HG03095 (cell line): ENCODE results near the gene B3GNT9.

ENCODE experiments used
- ATAC-seq: cut with Tn5 transposase; IDR thresholded peaks from one replicate; pipeline ENCODE4 v1.9.1; 2021; ENCODE audit warnings: moderate library complexity; ENCODE audit not compliant: unreplicated experiment

The B3GNT9 gene

GRCh38 chr16:67169642-67170167 lies 18.9 kb upstream of the B3GNT9 start:
- no peak for ATAC-seq

GRCh38 chr16:67169011-67169451 lies 18.2 kb upstream of the B3GNT9 start:
- no peak for ATAC-seq

GRCh38 chr16:67167588-67167987 lies 16.8 kb upstream of the B3GNT9 start:
- ATAC-seq = no peak

GRCh38 chr16:67166598-67167168 lies 15.9 kb upstream of the B3GNT9 start:
- ATAC-seq = no peak

DNA sequence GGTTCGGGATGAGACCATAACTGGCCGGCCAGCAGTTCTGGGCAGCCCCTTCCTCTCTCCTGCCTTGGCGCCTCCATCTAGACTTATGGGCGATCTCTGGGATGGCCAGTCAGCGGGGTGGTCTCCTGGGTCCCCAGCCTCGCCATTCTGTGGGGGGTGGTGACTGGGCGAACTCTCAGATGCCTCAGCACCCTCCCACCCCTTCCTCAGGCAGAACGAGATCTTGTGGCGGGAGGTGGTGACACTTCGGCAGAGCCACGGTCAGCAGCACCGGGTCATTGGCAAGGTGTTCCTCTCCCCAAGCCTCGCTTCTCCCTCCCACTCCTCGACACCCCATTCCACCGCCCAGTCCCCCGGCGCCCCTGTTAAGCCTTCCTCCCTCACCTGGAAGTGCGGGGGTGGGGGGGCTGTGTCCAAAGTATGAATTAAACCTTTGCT lies 15.3 kb upstream of the B3GNT9 start:
- no peak for ATAC-seq

DNA sequence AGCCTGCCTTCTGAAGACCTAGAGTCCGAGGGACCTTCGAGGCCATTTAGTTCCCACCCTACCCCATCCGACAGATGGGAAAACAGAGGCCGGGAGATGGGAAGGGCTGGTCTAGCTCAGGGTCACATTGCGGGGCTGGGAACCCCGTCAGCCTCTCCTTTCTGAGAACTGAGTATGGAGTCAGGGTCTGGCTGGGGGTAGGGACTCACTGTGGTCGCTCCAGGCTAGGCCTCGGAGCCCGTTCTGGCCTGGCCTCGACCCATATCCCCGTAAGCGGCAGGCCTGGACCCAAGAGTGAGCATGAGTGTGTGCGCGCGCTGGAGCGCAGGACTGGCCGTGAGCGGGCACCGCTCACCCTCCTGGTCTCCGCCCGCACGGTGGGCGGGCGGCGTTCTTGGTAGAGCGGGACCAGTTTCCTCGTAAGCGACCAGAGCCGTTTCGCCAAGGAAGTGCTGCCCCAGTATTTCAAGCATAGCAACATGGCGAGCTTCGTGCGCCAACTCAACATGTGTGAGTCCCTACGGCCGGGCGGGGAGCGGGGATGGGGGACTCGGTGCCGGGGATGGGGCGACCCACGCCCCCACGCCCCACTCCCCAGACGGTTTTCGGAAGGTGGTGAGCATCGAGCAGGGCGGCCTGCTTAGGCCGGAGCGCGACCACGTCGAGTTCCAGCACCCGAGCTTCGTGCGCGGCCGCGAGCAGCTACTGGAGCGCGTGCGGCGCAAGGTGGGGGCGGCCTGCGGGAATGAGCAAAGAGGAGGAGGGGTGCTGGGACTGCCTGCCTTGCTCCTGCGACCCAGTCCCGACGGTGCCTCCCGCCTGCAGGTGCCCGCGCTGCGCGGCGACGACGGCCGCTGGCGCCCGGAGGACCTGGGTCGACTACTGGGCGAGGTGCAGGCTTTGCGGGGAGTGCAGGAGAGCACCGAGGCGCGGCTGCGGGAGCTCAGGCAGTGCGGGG lies 14.6 kb upstream of the B3GNT9 start:
- no peak for ATAC-seq

DNA sequence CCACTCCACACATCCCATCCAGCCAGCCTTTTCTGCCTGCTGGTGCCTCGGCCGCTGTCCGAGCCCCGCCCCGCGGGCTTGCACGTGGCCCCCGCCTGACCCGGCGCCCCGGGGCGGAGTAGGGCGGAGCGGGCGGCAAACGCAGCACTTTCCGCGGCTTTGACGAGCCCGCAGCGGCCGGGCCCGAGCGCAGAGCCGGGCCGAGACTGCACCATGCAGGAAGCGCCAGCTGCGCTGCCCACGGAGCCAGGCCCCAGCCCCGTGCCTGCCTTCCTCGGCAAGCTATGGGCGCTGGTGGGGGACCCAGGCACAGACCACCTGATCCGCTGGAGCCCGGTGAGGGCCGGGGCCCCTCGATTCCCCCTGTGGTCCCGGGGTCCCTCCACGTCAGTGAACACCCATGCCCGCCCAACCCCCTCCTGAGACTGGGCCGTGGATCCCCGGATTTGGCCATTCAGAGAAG lies 13.8 kb upstream of the B3GNT9 start, which contains the start of gene HSF4:
HSF4 (plus strand) TSS at position 147 of the 463 bp plus-strand sequence; CDS start at position 214, 67 bp downstream.
- no peak for ATAC-seq

- no peak for ATAC-seq
Measured at GRCh38 chr16:67163999-67164558, 13.3 kb upstream of the B3GNT9 start.

DNA sequence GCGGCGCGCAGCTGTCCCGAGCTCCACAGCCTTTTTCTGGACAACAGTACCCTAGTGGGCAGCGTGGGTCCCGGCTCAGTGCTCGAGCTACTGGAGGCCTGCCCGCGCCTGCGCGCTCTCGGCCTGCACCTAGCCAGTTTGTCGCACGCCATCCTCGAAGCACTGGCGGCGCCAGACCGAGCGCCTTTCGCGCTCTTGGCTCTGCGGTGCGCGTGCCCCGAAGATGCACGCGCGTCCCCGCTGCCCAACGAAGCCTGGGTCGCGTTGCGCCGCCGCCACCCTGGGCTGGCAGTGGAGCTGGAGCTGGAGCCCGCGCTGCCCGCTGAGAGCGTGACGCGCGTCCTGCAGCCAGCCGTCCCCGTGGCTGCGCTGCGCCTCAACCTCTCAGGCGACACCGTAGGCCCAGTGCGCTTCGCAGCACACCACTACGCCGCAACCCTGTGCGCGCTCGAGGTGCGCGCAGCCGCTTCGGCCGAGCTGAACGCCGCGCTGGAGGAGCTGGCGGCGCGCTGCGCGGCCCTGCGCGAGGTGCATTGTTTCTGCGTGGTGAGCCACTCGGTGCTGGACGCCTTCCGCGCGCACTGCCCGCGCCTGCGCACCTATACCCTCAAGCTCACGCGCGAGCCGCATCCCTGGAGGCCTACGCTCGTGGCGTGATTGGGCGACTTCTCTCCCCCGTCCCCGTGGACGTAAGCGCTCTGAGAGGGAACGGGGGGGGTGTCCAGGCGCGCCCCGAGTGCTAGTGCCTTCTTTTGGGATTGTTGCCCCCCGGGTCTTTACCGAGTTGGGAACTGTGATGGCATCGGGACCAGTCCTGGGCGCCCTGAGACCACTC lies 12.6 kb upstream of the B3GNT9 start:
- ATAC-seq = no peak

GRCh38 chr16:67162506-67163163 lies 11.8 kb upstream of the B3GNT9 start:
- no peak for ATAC-seq

DNA sequence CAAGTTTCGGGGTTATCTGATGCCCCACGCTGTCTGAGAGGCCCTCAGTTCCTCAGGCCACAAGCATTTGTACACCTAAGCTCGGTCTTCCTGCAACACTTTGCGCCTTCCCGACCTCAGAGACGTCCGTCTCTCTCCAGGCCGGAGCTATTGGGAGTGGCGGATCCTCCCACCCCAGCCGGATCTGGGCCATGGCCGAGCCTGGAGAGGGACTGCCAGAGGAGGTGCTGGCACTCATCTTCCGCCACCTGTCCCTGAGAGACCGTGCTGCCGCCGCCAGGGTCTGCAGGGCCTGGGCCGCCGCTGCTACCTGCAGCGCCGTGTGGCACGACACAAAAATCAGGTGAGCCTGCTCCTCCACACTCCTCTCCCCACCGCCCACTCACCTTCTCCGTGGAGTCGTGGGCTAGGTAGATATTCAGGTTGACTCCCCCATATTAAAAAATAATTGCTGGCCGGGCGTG lies 10.8 kb upstream of the B3GNT9 start:
- no peak for ATAC-seq

- peak; percentile 40 for ATAC-seq
Measured at GRCh38 chr16:67158637-67159600, 8.1 kb upstream of the B3GNT9 start.

GRCh38 chr16:67157892-67158635 lies 7.3 kb upstream of the B3GNT9 start:
- no peak for ATAC-seq

GRCh38 chr16:67157106-67157748 lies 6.4 kb upstream of the B3GNT9 start:
- no peak for ATAC-seq

DNA sequence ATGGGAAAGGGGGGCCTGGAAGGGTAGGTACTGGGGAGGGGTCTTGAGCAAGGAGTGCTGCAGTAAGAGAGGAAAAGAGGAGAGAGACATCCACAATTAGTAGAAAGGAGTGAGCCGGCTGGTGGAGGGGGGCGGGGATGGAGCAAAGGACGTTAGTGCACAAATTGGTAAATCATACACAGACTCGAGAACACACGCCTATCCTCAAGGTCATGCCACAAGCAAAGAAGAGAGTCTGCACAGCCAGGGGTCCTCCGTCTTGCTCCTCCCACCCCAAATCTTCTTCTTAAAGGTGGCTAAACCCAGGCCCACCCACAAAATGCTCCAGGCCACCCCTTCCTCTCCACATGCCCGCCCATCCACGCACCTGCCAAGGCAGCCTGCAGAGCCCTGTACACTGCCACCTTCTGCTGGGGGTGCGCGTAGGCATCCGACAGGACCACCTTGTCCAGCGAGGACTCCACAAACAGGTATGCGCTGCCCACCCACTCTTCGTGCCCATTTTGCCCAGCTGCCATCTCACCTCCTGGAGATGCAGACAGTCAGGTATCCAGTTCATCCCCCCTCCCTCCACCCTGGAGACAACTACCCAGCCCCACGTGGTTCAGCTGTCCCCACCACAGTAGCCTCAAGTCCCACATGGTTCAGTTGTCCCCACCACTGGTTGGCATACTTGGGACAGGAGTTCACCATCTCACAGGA lies 5.5 kb upstream of the B3GNT9 start:
- no peak for ATAC-seq

- no peak for ATAC-seq
Measured at GRCh38 chr16:67155295-67156142, 4.7 kb upstream of the B3GNT9 start.
